SK-N-SH treated with all-trans-retinoic acid at 6 μM for 48 hours (cell line): Measurements from ENCODE around the gene SPA17.

Source experiments
- ATAC-seq: fragments of 200-7000 bp; cut with Tn5 transposase; 3 replicates; pipeline ENCODE4 v1.9.1; 2020; ENCODE audit warnings: mild to moderate bottlenecking, moderate library complexity
- BACH2 ChIP-seq: fragments of 250-450 bp; sonication (Bioruptor Pico); IDR thresholded peaks from 2 replicates; pipeline ENCODE4 v1.9.0; 2021; ENCODE audit warnings: mild to moderate bottlenecking, borderline replicate concordance
- CREB5 ChIP-seq: fragments of 250-450 bp; sonication (Bioruptor Pico); IDR thresholded peaks from 2 replicates; pipeline ENCODE4 v1.5.1; 2020; ENCODE audit warnings: low read depth, mild to moderate bottlenecking, moderate library complexity
- CSDC2 ChIP-seq: fragments of 250-450 bp; sonication (Bioruptor Pico); IDR thresholded peaks from 2 replicates; pipeline ENCODE4 v1.5.0; 2020; ENCODE audit warnings: mild to moderate bottlenecking, moderate library complexity
- CSRNP3 ChIP-seq: fragments of 250-450 bp; sonication (Bioruptor Pico); IDR thresholded peaks from 2 replicates; pipeline ENCODE4 v1.5.1; 2021; ENCODE audit warnings: mild to moderate bottlenecking, moderate library complexity
- ESRRG ChIP-seq: fragments of 250-450 bp; sonication (Bioruptor Pico); IDR thresholded peaks from 2 replicates; pipeline ENCODE4 v1.6.1; 2021; ENCODE audit warnings: mild to moderate bottlenecking
- GLIS3 ChIP-seq: fragments of 250-450 bp; sonication (Bioruptor Pico); IDR thresholded peaks from 2 replicates; pipeline ENCODE4 v1.5.0; 2020; ENCODE audit warnings: mild to moderate bottlenecking, moderate library complexity
- ISL1 ChIP-seq: fragments of 250-450 bp; sonication (Bioruptor Pico); IDR thresholded peaks from 2 replicates; pipeline ENCODE4 v2.1.2; 2022; ENCODE audit warnings: mild to moderate bottlenecking, moderate library complexity
- OSR1 ChIP-seq: fragments of 250-450 bp; sonication (Bioruptor Pico); IDR thresholded peaks from 2 replicates; pipeline ENCODE4 v1.8.0; 2022; ENCODE audit warnings: moderate library complexity, mild to moderate bottlenecking, inconsistent platforms
- PATZ1 ChIP-seq: fragments of 250-450 bp; sonication (Bioruptor Pico); IDR thresholded peaks from 2 replicates; pipeline ENCODE4 v1.8.0; 2020; ENCODE audit warnings: mild to moderate bottlenecking, moderate library complexity, borderline replicate concordance
- POU6F1 ChIP-seq: fragments of 250-450 bp; sonication (Bioruptor Pico); IDR thresholded peaks from 2 replicates; pipeline ENCODE4 v1.8.0; 2021; ENCODE audit warnings: low read depth, mild to moderate bottlenecking, moderate library complexity, borderline replicate concordance
- PPARA ChIP-seq: fragments of 250-450 bp; sonication (Bioruptor Pico); IDR thresholded peaks from 2 replicates; pipeline ENCODE4 v1.5.0; 2020; ENCODE audit warnings: mild to moderate bottlenecking, borderline replicate concordance
- RARB ChIP-seq: fragments of 250-450 bp; sonication (Bioruptor Pico); IDR thresholded peaks from 2 replicates; pipeline ENCODE4 v1.8.0; 2021; ENCODE audit warnings: mild to moderate bottlenecking, moderate library complexity
- TCF4 ChIP-seq: fragments of 250-450 bp; sonication (Bioruptor Pico); IDR thresholded peaks from 2 replicates; pipeline ENCODE4 v1.8.0; 2021; ENCODE audit warnings: mild to moderate bottlenecking, moderate library complexity, borderline replicate concordance
- TOX ChIP-seq: fragments of 250-450 bp; sonication (Bioruptor Pico); IDR thresholded peaks from 2 replicates; pipeline ENCODE4 v1.8.0; 2021; ENCODE audit warnings: mild to moderate bottlenecking, moderate library complexity, borderline replicate concordance
- TSHZ2 ChIP-seq: fragments of 250-450 bp; sonication (Bioruptor Pico); IDR thresholded peaks from 2 replicates; pipeline ENCODE4 v1.5.0; 2020; ENCODE audit warnings: mild to moderate bottlenecking, moderate library complexity
- ZC3H10 ChIP-seq: fragments of 250-450 bp; sonication (Bioruptor Pico); IDR thresholded peaks from 2 replicates; pipeline ENCODE4 v1.5.1; 2021; ENCODE audit warnings: mild to moderate bottlenecking, moderate library complexity
- ZFP3 ChIP-seq: fragments of 250-450 bp; sonication (Bioruptor Pico); IDR thresholded peaks from 2 replicates; pipeline ENCODE4 v1.5.0; 2020; ENCODE audit warnings: mild to moderate bottlenecking, moderate library complexity
- ZFP30 ChIP-seq: fragments of 450-650 bp; formaldehyde crosslinking; IDR thresholded peaks from 2 replicates; pipeline ENCODE4 v1.5.0; 2022; ENCODE audit warnings: mild to moderate bottlenecking, moderate library complexity
- ZNF565 ChIP-seq: fragments of 450-650 bp; formaldehyde crosslinking; conservative IDR thresholded peaks from 2 replicates; pipeline ENCODE4 v1.5.0; 2020; ENCODE audit warnings: low read depth, mild to moderate bottlenecking, moderate library complexity
- ZNF70 ChIP-seq: fragments of 450-650 bp; formaldehyde crosslinking; IDR thresholded peaks from 2 replicates; pipeline ENCODE4 v1.5.0; 2020; ENCODE audit warnings: mild to moderate bottlenecking, moderate library complexity
- ZNF8 ChIP-seq: fragments of 450-650 bp; formaldehyde crosslinking; IDR thresholded peaks from 2 replicates; pipeline ENCODE4 v1.5.0; 2020; ENCODE audit warnings: mild to moderate bottlenecking, moderate library complexity

Gene SPA17

DNA sequence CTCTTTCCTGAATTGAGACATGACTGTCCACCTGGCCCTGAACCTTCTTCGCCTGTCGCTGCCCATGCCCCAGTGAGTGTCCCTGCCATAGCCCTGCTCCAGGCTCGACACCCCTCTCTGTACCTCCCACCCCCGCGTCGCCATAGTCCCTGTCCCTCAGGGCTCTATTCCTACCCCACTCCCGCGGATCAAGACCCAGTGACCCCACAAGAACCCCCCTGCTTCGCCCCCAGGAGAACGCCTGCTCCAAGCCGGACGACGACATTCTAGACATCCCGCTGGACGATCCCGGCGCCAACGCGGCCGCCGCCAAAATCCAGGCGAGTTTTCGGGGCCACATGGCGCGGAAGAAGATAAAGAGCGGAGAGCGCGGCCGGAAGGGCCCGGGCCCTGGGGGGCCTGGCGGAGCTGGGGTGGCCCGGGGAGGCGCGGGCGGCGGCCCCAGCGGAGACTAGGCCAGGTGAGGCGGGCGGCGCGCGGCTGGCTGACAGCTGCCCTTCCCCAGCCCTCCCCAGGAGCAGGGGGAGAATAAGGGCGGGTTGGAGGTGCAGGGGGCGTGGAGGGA, 71.6 kb downstream of the SPA17 start:
- TF ChIP-seq ZFP3 (CRISPR knock-in tag) (no peak), CSDC2 (CRISPR knock-in tag) (no peak), TCF4 (CRISPR knock-in tag) (no peak), CREB5 (CRISPR knock-in tag) (no peak), ZFP30 (CRISPR knock-in tag) (no peak), POU6F1 (CRISPR knock-in tag) (no peak), RARB (CRISPR knock-in tag) (no peak), ZNF565 (CRISPR knock-in tag) (no peak), GLIS3 (CRISPR knock-in tag) (no peak), BACH2 (CRISPR knock-in tag) (no peak), ESRRG (no peak), ISL1 (CRISPR knock-in tag) (no peak), ZNF8 (CRISPR knock-in tag) (no peak), PATZ1 (CRISPR knock-in tag) (no peak), PPARA (CRISPR knock-in tag) (no peak), ZNF70 (CRISPR knock-in tag) (no peak)
- no peak for ATAC-seq

DNA sequence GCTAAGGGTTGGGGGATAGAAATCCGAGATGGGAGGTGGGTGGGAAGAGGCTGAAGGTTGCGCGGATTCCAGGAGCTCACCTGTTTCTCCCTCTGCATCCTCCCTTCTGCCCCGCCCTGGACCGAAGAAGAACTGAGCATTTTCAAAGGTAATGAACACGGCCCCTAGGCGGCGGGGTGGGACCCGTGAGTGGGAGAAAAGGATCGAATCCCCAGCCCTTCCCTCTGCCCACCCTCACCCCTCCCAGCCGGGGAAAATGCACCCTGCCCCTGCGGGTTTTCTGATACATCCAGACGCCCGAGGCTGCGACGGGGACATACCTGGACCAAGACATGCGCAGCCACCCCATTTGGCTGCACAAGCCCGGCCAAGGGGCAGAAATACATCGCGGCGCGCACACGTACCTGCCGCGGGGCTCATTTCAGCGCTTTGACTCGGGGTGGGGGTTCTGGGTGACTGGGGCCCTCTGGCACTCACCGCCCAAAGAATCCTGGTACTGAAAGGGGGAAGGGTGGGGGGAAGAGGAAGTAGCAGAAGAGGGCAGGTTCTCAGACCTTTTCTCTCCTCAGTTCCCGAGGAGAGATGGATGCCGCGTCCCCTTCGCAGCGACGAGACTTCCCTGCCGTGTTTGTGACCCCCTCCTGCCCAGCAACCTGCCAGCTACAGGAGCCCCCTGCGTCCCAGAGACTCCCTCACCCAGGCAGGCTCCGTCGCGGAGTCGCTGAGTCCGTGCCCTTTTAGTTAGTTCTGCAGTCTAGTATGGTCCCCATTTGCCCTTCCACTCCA, 72.3 kb downstream of the SPA17 start:
- no peak for ATAC-seq
- TF ChIP-seq BACH2 (CRISPR knock-in tag) = no peak
- no peak for TF ChIP-seq RARB (CRISPR knock-in tag)
- no peak for TF ChIP-seq CSRNP3 (CRISPR knock-in tag)
- TF ChIP-seq GLIS3 (CRISPR knock-in tag) = no peak
- TF ChIP-seq ESRRG = no peak
- TF ChIP-seq PATZ1 (CRISPR knock-in tag) = no peak
- TF ChIP-seq ZNF8 (CRISPR knock-in tag) = no peak
- TF ChIP-seq ZC3H10 (CRISPR knock-in tag) = no peak
- no peak for TF ChIP-seq TOX
- no peak for TF ChIP-seq TCF4 (CRISPR knock-in tag)
- TF ChIP-seq OSR1 (CRISPR knock-in tag) = no peak
- TF ChIP-seq ZNF565 (CRISPR knock-in tag) = no peak
- no peak for TF ChIP-seq PPARA (CRISPR knock-in tag)
- no peak for TF ChIP-seq CSDC2 (CRISPR knock-in tag)
- TF ChIP-seq TSHZ2 (CRISPR knock-in tag) = no peak
- TF ChIP-seq, all 23 proteins: peak for 0
